A673 (cell line): ENCODE data around the gene TSPOAP1. TPM values are rescaled to one million over a fixed set of nuclear protein-coding genes. Genes with fewer than 3 reads are reported as not detected.

Experiments used
- BruUV-seq: library from RNA; stranded (reverse); fragments of 400-500 nt; replicated peaks from 2 replicates; lab custom pipeline; 2021; lab: Mats Ljungman, UMichigan
- CTCF ChIA-PET: fragments of 300-600 bp; sonication (Branson Sonifier 250); formaldehyde crosslinking; loops from one replicate; lab custom pipeline; 2022; ENCODE audit warnings: antibody characterized with exemption; lab: Charles Lee
- POLR2A ChIA-PET: fragments of 300-600 bp; sonication (Branson Sonifier 250); formaldehyde crosslinking; loops from one replicate; lab custom pipeline; 2022; ENCODE audit warnings: antibody characterized with exemption; ENCODE audit not compliant: low non-redundant PET; lab: Charles Lee
- DNase-seq: peaks from one replicate; pipeline ENCODE4 v3.0.0-alpha.2; 2015; ENCODE audit warnings: low spot score
- H3K27ac ChIP-seq: fragments of 200-600 bp; sonication (generic); 2 replicates; pipeline ENCODE4 v1.5.1; 2016; ENCODE audit warnings: mixed run types, low read depth, mild to moderate bottlenecking, mixed read lengths, antibody characterized with exemption, low read length; ENCODE audit not compliant: poor library complexity, severe bottlenecking
- H3K27me3 ChIP-seq: fragments of 200-600 bp; sonication (generic); replicated peaks from 2 replicates; pipeline ENCODE4 v1.6.1; 2017; ENCODE audit warnings: mixed run types, low read depth, mild to moderate bottlenecking, mixed read lengths, antibody characterized with exemption, low read length; ENCODE audit not compliant: insufficient read depth, poor library complexity
- H3K36me3 ChIP-seq: fragments of 200-600 bp; sonication (generic); 2 replicates; pipeline ENCODE4 v1.6.1; 2016; ENCODE audit warnings: mixed run types, mild to moderate bottlenecking, mixed read lengths, antibody characterized with exemption, low read length; ENCODE audit not compliant: insufficient read depth, poor library complexity, severe bottlenecking
- H3K4me1 ChIP-seq: fragments of 200-600 bp; sonication (generic); 2 replicates; pipeline ENCODE4 v1.6.1; 2017; ENCODE audit warnings: mixed run types, mild to moderate bottlenecking, mixed read lengths, antibody characterized with exemption, low read length; ENCODE audit not compliant: insufficient read depth, poor library complexity, severe bottlenecking
- H3K4me3 ChIP-seq: fragments of 200-600 bp; sonication (generic); 2 replicates; pipeline ENCODE4 v1.5.1; 2016; ENCODE audit warnings: low read depth, mixed run types, mild to moderate bottlenecking, mixed read lengths, low read length; ENCODE audit not compliant: poor library complexity, severe bottlenecking
- H3K9me3 ChIP-seq: fragments of 200-600 bp; sonication (generic); 2 replicates; pipeline ENCODE4 v1.6.1; 2016; ENCODE audit warnings: mixed run types, low read depth, mild to moderate bottlenecking, mixed read lengths, antibody characterized with exemption, low read length; ENCODE audit not compliant: poor library complexity, severe bottlenecking
- EZH2 ChIP-seq: fragments of 200-600 bp; sonication (generic); IDR thresholded peaks from 2 replicates; pipeline ENCODE4 v1.6.1; 2017; ENCODE audit warnings: borderline replicate concordance, low read depth, mild to moderate bottlenecking, mixed read lengths, antibody characterized with exemption, low read length; ENCODE audit not compliant: poor library complexity, severe bottlenecking
- intact Hi-C: fragments of 100-400 bp; cut with micrococcal nuclease; formaldehyde crosslinking; loops from one replicate; pipeline ENCODE4 v1.10.0; 2022; ENCODE audit not compliant: unreplicated experiment
- total RNA-seq: library from RNA; stranded (reverse); gene quantifications from 2 replicates; pipeline ENCODE4 v1.2.3, GENCODE V29; 2021
- TF ChIP-seq, protein P1 (sequence below): fragments of 300-800, 200-600 bp; sonication (generic); conservative IDR thresholded peaks from 2 replicates; pipeline ENCODE4 v1.5.1; 2017; ENCODE audit warnings: low read depth, mild to moderate bottlenecking, antibody characterized with exemption, low read length, moderate library complexity, mixed read lengths

The TSPOAP1 gene
- total RNA-seq, 1 experiment from 2014 or later, result 0.21 TPM

DNA sequence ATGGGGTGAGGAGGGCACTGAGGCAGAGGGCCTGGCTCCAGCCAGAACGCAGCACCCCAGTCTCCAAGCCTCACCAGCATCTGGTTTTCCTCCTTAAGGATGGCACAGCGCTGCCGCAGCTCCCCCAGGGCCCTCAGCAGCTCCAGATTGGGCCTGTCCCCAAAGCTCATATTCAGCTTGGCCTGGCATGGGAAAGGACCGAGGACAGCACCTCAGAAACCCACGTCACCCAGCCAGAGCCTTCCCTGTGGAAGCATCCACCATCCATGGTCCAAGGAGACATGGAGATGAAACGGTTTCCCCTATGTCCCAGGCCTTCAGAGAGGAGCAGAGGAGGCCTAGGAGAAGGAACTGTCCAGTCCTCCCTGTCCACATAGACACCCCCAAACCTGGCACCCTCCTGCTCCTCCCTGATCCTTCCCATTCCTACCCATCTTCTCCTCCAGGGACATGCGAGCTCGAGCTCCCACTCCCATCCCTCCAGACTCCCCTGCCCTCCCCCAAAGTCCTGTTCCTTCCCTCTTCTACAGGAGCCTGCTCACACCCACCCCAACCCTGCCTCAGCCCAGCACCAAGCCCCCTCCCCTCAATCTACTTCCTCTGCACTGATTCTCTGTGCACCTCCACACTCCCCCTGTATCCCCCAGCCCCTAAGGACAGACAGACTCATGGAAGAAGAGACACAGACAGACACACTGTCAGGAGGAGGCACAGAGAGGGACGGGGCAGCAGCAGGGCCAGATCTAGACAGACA, 1.8 kb downstream of the TSPOAP1 start:
- no TSS peak for BruUV-seq
- TF ChIP-seq, protein P1, sequence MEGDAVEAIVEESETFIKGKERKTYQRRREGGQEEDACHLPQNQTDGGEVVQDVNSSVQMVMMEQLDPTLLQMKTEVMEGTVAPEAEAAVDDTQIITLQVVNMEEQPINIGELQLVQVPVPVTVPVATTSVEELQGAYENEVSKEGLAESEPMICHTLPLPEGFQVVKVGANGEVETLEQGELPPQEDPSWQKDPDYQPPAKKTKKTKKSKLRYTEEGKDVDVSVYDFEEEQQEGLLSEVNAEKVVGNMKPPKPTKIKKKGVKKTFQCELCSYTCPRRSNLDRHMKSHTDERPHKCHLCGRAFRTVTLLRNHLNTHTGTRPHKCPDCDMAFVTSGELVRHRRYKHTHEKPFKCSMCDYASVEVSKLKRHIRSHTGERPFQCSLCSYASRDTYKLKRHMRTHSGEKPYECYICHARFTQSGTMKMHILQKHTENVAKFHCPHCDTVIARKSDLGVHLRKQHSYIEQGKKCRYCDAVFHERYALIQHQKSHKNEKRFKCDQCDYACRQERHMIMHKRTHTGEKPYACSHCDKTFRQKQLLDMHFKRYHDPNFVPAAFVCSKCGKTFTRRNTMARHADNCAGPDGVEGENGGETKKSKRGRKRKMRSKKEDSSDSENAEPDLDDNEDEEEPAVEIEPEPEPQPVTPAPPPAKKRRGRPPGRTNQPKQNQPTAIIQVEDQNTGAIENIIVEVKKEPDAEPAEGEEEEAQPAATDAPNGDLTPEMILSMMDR, result no peak
- no peak for TF ChIP-seq EZH2
- intact Hi-C loops, result no loop called here
- H3K4me3 ChIP-seq, result no peak overlapping the region
- no peaks in the 10 kb centered on the region for H3K9me3 ChIP-seq
- peaks cover 15% of the 10 kb centered on the region for H3K4me1 ChIP-seq
- ChIA-PET CTCF (interaction anchor here (1.3 kb wide), 1 partner anchor 9 kb away, joined by 4 read pairs; no protein-coding TSS in a partner anchor), POLR2A (no interaction called here)
- H3K27me3 ChIP-seq, result no peaks in the 10 kb centered on the region
- no peak overlapping the region for H3K27ac ChIP-seq
- DNase-seq, result no peak
- H3K36me3 ChIP-seq, result no peaks in the 10 kb centered on the region

DNA sequence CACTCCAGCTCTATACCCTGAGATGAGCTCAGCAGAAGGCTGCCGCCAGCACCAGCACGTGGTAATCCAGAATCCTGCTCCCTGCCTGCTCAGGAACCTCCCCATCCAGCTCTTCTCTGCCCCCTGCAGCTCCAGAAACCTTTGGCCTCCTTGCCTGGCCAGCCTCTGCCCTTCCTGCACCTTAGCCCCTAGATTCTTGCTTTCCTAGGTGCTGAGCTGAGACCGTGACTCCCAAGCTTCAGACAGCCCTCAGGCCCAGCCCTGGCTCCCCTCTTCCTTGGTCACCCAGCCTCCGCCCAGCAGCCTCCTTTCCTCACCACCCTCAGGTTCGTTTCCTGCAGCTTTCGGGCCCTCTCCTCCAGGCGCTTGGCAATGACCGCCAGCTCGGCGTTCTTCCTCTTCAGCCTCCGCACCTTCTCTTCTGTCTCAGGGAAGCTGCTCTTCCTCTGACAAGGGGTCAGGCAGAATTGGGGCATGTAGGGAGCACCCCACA, 2.6 kb downstream of the TSPOAP1 start:
- intact Hi-C loops, result no loop called here
- no TSS peak for BruUV-seq
- no peak for DNase-seq
- TF ChIP-seq, protein P1, result no peak
- no peak for TF ChIP-seq EZH2
- ChIA-PET CTCF (interaction anchor here (1.3 kb wide), 1 partner anchor 9 kb away, joined by 4 read pairs; no protein-coding TSS in a partner anchor), POLR2A (no interaction called here)
- Histone ChIP-seq H3K4me3 (no peak overlapping the region), H3K27me3 (no peaks in the 10 kb centered on the region), H3K27ac (no peak overlapping the region), H3K36me3 (no peaks in the 10 kb centered on the region), H3K4me1 (peaks cover 9% of the 10 kb centered on the region), H3K9me3 (no peaks in the 10 kb centered on the region)

DNA sequence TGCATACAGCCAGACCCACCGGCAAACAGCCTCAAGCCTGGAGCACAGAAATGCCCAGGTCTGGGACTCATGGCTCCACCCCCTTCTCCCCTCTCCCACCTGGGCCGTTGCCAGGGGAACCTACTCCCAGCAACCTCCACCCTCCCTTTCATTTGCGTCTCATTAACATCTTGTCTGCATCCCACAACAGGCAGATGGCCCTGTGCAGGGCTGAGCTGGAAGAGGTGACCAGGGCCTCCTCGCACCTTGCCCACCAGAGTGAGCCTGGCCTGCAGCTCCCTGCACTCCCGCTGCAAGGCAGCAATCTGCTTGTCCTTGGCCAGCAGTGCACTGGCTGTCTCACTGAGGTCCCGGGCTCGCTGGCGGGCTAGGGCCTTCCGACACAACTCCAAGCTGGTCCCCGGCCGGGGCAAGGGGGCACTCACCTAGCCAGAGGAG, 3.3 kb downstream of the TSPOAP1 start:
- CTCF ChIA-PET, result interaction anchor here (1.3 kb wide), 1 partner anchor 8 kb away, joined by 4 read pairs; no protein-coding TSS in a partner anchor
- H3K36me3 ChIP-seq, result no peaks in the 10 kb centered on the region
- H3K4me3 ChIP-seq, result no peak overlapping the region
- no TSS peak for BruUV-seq
- H3K4me1 ChIP-seq, result peaks cover 5% of the 10 kb centered on the region
- H3K9me3 ChIP-seq, result no peaks in the 10 kb centered on the region
- POLR2A ChIA-PET, result no interaction called here
- H3K27me3 ChIP-seq, result no peaks in the 10 kb centered on the region
- TF ChIP-seq, protein P1, result no peak
- TF ChIP-seq EZH2, result no peak
- H3K27ac ChIP-seq, result no peak overlapping the region
- intact Hi-C loops, result no loop called here
- no peak for DNase-seq
